WI38 (cell line): ENCODE data around the gene CACNG6.

Experiments used
- H3K4me3 ChIP-seq: 2 replicates; pipeline ENCODE4 v1.5.1; 2011; ENCODE audit warnings: low read depth, mild to moderate bottlenecking, control low read depth, low read length
- TF ChIP-seq, protein P1 (sequence below): IDR thresholded peaks from 2 replicates; pipeline ENCODE4 v1.5.1; 2012; ENCODE audit warnings: low read depth, mild to moderate bottlenecking, control low read depth, low read length

CACNG6 gene

DNA sequence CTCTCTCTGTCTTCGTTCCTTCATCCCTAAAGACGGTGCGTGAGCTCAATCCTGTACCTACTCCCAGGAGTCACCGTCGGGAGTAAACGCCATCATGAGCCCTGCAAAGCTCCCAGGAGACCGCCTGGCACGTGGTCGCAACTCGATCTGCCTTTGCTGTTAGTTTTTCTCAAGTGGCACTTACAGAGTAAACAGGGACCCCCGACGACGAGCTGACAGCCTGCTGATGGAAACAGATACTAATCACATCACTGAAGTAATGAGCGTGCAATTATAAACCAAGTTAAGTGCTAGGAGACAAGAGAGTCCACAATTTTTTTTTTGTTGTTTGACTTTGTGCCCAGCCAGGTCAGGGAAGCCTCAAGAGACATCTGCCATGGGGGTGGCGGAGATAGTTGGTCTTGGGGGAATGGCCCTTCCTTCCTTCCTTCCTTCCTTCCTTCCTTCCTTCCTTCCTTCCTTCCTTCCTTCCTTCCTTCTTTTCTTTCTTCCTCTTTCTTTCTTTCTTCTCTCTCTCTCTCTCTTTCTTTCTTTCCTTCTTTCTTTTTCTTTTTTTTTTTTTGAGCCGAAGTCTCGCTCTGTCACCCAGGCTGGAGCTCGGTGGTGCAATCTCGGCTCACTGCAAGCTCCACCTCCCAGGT is 23.6 kb downstream of the CACNG6 start:
- no peak overlapping the region for H3K4me3 ChIP-seq
- TF ChIP-seq, protein P1, sequence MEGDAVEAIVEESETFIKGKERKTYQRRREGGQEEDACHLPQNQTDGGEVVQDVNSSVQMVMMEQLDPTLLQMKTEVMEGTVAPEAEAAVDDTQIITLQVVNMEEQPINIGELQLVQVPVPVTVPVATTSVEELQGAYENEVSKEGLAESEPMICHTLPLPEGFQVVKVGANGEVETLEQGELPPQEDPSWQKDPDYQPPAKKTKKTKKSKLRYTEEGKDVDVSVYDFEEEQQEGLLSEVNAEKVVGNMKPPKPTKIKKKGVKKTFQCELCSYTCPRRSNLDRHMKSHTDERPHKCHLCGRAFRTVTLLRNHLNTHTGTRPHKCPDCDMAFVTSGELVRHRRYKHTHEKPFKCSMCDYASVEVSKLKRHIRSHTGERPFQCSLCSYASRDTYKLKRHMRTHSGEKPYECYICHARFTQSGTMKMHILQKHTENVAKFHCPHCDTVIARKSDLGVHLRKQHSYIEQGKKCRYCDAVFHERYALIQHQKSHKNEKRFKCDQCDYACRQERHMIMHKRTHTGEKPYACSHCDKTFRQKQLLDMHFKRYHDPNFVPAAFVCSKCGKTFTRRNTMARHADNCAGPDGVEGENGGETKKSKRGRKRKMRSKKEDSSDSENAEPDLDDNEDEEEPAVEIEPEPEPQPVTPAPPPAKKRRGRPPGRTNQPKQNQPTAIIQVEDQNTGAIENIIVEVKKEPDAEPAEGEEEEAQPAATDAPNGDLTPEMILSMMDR = no peak

- no peak overlapping the region for H3K4me3 ChIP-seq
- TF ChIP-seq, protein P1 = no peak
These were observed 25.8 kb downstream of the CACNG6 start for GRCh38 chr19:54017261-54017660.

GRCh38 chr19:54021363-54021762 is 29.9 kb downstream of the CACNG6 start:
- TF ChIP-seq, protein P1 = no peak
- H3K4me3 ChIP-seq = no peak overlapping the region

DNA sequence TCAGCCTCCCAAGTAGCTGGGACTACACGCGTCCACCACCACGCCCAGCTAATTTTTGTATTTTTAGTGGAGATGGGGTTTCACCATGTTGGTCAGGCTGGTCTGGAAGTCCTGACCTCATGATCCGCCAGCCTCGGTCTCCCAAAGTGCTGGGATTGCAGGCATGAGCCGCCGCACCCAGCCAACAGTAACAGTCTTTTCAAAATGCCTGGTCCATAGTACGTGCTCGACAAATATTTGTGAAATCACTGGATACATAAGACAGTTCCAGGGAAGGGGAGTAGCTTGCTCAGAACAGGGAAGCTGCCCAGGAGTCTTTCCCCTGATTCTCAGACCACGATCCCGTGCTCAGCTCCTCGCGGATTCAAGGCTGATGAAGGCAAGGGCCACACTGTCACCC is 30.5 kb downstream of the CACNG6 start:
- H3K4me3 ChIP-seq = no peak overlapping the region
- TF ChIP-seq, protein P1 = no peak

GRCh38 chr19:54023191-54023590 is 31.8 kb downstream of the CACNG6 start:
- no peak overlapping the region for H3K4me3 ChIP-seq
- TF ChIP-seq, protein P1 = no peak

GRCh38 chr19:54024660-54025059 is 33.2 kb downstream of the CACNG6 start:
- H3K4me3 ChIP-seq = no peak overlapping the region
- TF ChIP-seq, protein P1 = no peak

GRCh38 chr19:54026656-54027055 is 35.2 kb downstream of the CACNG6 start:
- no peak overlapping the region for H3K4me3 ChIP-seq
- TF ChIP-seq, protein P1 = no peak
